AG04449 (cell line): ENCODE measurements around the gene IL10RB.

Experiments used
- CTCF ChIA-PET: fragments of 350-600 bp; formaldehyde crosslinking; extraction: SDS; loops from one replicate; lab custom pipeline; 2021; ENCODE audit warnings: antibody characterized with exemption; lab: Yijun Ruan, JAX
- POLR2A ChIA-PET: fragments of 400-600, 350-600 bp; formaldehyde crosslinking; extraction: SDS; loops from one replicate; lab custom pipeline; 2020; ENCODE audit warnings: antibody characterized with exemption, inconsistent platforms; lab: Yijun Ruan, JAX
- DNase-seq: peaks from one replicate; pipeline ENCODE4 v3.0.0-alpha.2; 2010; ENCODE audit warnings: low read depth, low spot score
- H3K4me3 ChIP-seq: 2 replicates; pipeline ENCODE4 v1.5.1; 2011; ENCODE audit warnings: low read depth, mild to moderate bottlenecking, control low read depth, low read length
- CTCF ChIP-seq: IDR thresholded peaks from one replicate; pipeline ENCODE4 v1.5.1; 2011; ENCODE audit warnings: mild to moderate bottlenecking, moderate library complexity, low read length, control low read depth, inconsistent platforms; ENCODE audit not compliant: insufficient read depth; ENCODE audit errors: missing control alignments

The IL10RB gene

GRCh38 chr21:33281096-33281652 is 15.0 kb downstream of the IL10RB start:
- ChIA-PET POLR2A (no interaction called here), CTCF (no interaction called here)
- DNase-seq = no peak
- no peak overlapping the region for H3K4me3 ChIP-seq
- no peak for TF ChIP-seq CTCF

- ChIA-PET POLR2A (no interaction called here), CTCF (interaction anchor here (0.8 to 1.0 kb wide), 2 partner anchors 14 to 78 kb away, joined by 3 read pairs; no protein-coding TSS in a partner anchor)
- no peak overlapping the region for H3K4me3 ChIP-seq
- TF ChIP-seq CTCF = no peak
- no peak for DNase-seq
These were observed 17.0 kb downstream of the IL10RB start for GRCh38 chr21:33283203-33283602.

- POLR2A ChIA-PET = interaction anchor here (1.6 kb wide), 1 partner anchor 20 kb away, joined by 5 read pairs; the partner anchor contains the start of gene IL10RB
- CTCF ChIA-PET = no interaction called here
- DNase-seq = no peak
- no peak overlapping the region for H3K4me3 ChIP-seq
- no peak for TF ChIP-seq CTCF
These were observed 19.9 kb downstream of the IL10RB start for GRCh38 chr21:33286076-33286475.

- ChIA-PET CTCF (interaction anchor here (0.5 kb wide), 1 partner anchor 159 kb away, joined by 4 read pairs; no protein-coding TSS in a partner anchor), POLR2A (interaction anchor here (1.2 to 1.6 kb wide), 2 partner anchors 10 to 21 kb away, joined by 4 to 5 read pairs; partner anchors contain the start of gene IL10RB)
- H3K4me3 ChIP-seq = no peak overlapping the region
- TF ChIP-seq CTCF = no peak
- DNase-seq = peak; percentile 12
These were observed 20.7 kb downstream of the IL10RB start for GRCh38 chr21:33286600-33287456.

- DNase-seq = no peak
- POLR2A ChIA-PET = no interaction called here
- H3K4me3 ChIP-seq = no peak overlapping the region
- CTCF ChIA-PET = no interaction called here
- no peak for TF ChIP-seq CTCF
These were observed 23.1 kb downstream of the IL10RB start for GRCh38 chr21:33289199-33289819.

- TF ChIP-seq CTCF = no peak
- H3K4me3 ChIP-seq = no peak overlapping the region
- DNase-seq = no peak
- CTCF ChIA-PET = no interaction called here
- POLR2A ChIA-PET = no interaction called here
These were observed 24.3 kb downstream of the IL10RB start for GRCh38 chr21:33290441-33290840.
